Heart right ventricle (tissue), 16 donors: ENCODE data around the gene FOXK2. TPM values are rescaled to one million over a fixed set of nuclear protein-coding genes. Genes with fewer than 3 reads are reported as not detected.
"Not testable (repeated sequence)": the region's sequence is repeated elsewhere in the genome, so short reads cannot be mapped to it uniquely, and the experiment has no call there.

Experiments
- ATAC-seq, 8 donors: fragments of 200-7000 bp; cut with Tn5 transposase; one replicate each; pipeline ENCODE4 v1.9.1; 2020; ENCODE audit warnings: mild to moderate bottlenecking in 8 of 8, moderate library complexity in 8 of 8, moderate number of reproducible peaks in 1 of 8
- DNase-seq, 2 donors: peaks; one replicate each; pipeline ENCODE4 v3.0.0-alpha.2; 2020
- H3K27ac ChIP-seq, 10 donors: fragments of 200-600 bp; sonication (generic) in 2 of 10; one replicate each; pipeline versions ENCODE4 v1.5.0 to v1.8.0; 2020 to 2022; ENCODE audit warnings: mild to moderate bottlenecking in 3 of 10
- H3K27me3 ChIP-seq, 7 donors: fragments of 200-600 bp; one replicate each; pipeline ENCODE4 v1.8.0; 2021 to 2022; ENCODE audit warnings: mild to moderate bottlenecking in 2 of 7
- H3K36me3 ChIP-seq, 9 donors: fragments of 200-600 bp; sonication (generic) in 1 of 9; one replicate each; pipeline versions ENCODE4 v1.5.0 to v1.8.0; 2020 to 2022; ENCODE audit warnings: mild to moderate bottlenecking in 2 of 9
- H3K4me1 ChIP-seq, 9 donors: fragments of 200-600 bp; sonication (generic) in 1 of 9; one replicate each; pipeline versions ENCODE4 v1.5.0 to v1.8.0; 2020 to 2022; ENCODE audit warnings: mild to moderate bottlenecking in 4 of 9
- H3K4me3 ChIP-seq, 10 donors: fragments of 200-600 bp; sonication (generic) in 2 of 10; one replicate each; pipeline versions ENCODE4 v1.5.0 to v1.8.0; 2020 to 2022; ENCODE audit warnings: mild to moderate bottlenecking in 7 of 10, moderate library complexity in 2 of 10
- H3K9me3 ChIP-seq, 11 donors: fragments of 200-600 bp in 10 of 11; sonication (generic) in 2 of 11; one replicate each; pipeline versions ENCODE4 v1.5.0 to v1.8.0; 2013 to 2022; ENCODE audit warnings: mild to moderate bottlenecking in 2 of 11, control low read depth in 1 of 11, moderate library complexity in 1 of 11
- CTCF ChIP-seq, 9 donors: fragments of 200-600 bp; sonication (generic) in 2 of 9; IDR thresholded peaks; one replicate each; pipeline versions ENCODE4 v1.5.0 to v1.8.0; 2021 to 2022; ENCODE audit warnings: antibody characterized with exemption in 9 of 9, mild to moderate bottlenecking in 5 of 9, moderate library complexity in 1 of 9
- WGBS, 2 donors: extraction: QIAGEN DNeasy Blood & Tissue Kit; methylation state at CpG; one replicate each; pipeline ENCODE4 v1.1.7; 2013; ENCODE audit warnings: inconsistent platforms in 1 of 2; 5-methylcytosine and 5-hydroxymethylcytosine counted together
- intact Hi-C, 10 donors: fragments of 100-400 bp; cut with DNase I; formaldehyde crosslinking; loops; one replicate each; pipeline versions ENCODE4 v1.11.1 to v1.14.2; 2022
- polyA plus RNA-seq, 2 donors: library from polyadenylated mRNA; stranded (reverse); fragments of 200-250 nt; gene quantifications; one replicate each; pipeline ENCODE4 v1.2.3, GENCODE V29; 2013
- total RNA-seq, 10 donors: library from RNA; stranded (reverse); fragmentation: NEBNext Ultra II Directional in 3 of 10; extraction: Animal tissue kit (Norgen Biotek cat#: 25700) in 3 of 10; gene quantifications; one replicate each; pipeline versions ENCODE4 v1.2.1 to v1.2.4, GENCODE V29; 2021 to 2023
- donor health status: Arrhythmogenic right ventricular cardiomyopathy.
- donor health status: ischemic (EF 13 %, LVEDD 7.1; RV severe dilation, severe dysfunction).
- donor health status: healthy with polysubstance abuse.
- donor health status: DM: no; HTN: yes; CAD: no.
- donor health status: DM: no; HTN: no; CAD: no.
- donor health status: ischemic (EF 25% LVEDD 6.9; RV normal size, moderate dysfunction).
- donor health status: ischemic (EF 25% LVEDD 5.7; RV mildly dilated, moderate dysfunction).
- donor health status: healthy.
- donor health status: DM: yes; HTN: yes; CAD: no.
- donor health status: Ischemic cardiomyopathy.
- donor health status: ischemic (EF 35%, LVEDD 5.7; RV mildly dilated, moderate dysfunction).
- donor health status: nonischemic (EF 11% LVEDD 7.7; RV severe dilation, severe dysfunction).
- donor health status: DM: yes; HTN: yes; CAD: no.
- donor health status: PGD.
- donor health status: ischemic (EF 29% LVEDD 5.4; RV normal size, mild dysfunction).
- donor health status: nonischemic (EF 23%, LVEDD 6.1; RV moderate dilation, normal function).

Gene FOXK2
- total and polyA plus RNA-seq, 12 donors = 16.5 to 66.6 (median 30.6) TPM

DNA sequence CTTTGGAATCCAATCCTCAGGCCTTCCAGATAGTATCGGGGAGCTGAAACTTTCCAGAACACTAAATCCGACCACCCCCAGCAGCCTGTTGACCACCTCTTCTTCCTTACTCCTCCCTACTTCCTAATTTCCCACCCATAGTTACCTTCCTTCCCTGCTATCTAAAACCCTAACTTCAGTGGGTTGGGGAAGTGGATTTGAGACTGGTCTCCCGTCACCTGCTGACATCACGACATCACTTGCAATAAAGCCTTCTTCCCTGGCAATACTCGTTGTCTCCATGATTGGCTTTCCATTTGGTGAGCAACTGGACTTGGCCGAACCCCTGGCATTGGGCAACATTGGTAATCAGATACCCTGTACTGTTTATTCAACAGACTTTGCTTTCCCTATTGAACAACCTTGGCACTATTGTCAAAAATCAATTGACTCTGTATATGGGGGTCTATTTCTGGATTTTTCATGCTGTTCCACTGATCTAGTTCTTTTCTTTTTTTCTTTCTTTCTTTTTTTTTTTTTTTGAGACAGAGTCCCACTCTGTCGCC, 11.8 kb upstream of the FOXK2 start:
- no peak for ATAC-seq
- intact Hi-C loops = no loop called here
- no peak for DNase-seq
- H3K4me1 ChIP-seq = no peaks in the 10 kb centered on the region
- TF ChIP-seq CTCF (IDR thresholded peaks at IDR 0.05) = no peak
- H3K27ac ChIP-seq = no peak overlapping the region
- H3K36me3 ChIP-seq = no peaks in the 10 kb centered on the region
- 83 to 84% methylated on average over 7 of the region's 7 CpGs for WGBS, 2 donors
- no peaks in the 10 kb centered on the region for H3K27me3 ChIP-seq
- H3K9me3 ChIP-seq = no peaks in the 10 kb centered on the region
- H3K4me3 ChIP-seq = no peak overlapping the region

DNA sequence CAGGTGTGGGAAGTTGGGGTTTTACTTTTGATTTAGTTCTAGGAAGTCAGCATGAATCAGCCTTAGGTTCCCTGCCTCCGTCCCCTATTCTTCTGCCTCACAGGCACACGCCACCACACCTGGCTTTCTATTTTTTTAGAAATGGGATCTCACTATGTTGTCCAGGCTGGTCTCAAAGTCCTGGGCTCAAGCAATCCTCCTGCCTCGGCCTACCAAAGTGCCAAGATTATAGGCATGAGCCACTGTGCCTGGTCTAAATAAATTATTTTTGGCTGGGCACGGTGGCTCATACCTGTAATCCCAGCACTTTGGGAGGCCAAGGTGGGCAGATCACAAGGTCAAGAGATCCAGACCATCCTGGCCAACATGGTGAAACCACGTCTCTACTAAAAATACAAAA, 7.9 kb upstream of the FOXK2 start:
- DNase-seq, H3K4me1 ChIP-seq, H3K4me3 ChIP-seq, H3K36me3 ChIP-seq, ATAC-seq, H3K9me3 ChIP-seq, H3K27ac ChIP-seq, H3K27me3 ChIP-seq, intact Hi-C loops: not testable (repeated sequence)
- 89 to 94% methylated on average over 5 of the region's 5 CpGs for WGBS, 2 donors

DNA sequence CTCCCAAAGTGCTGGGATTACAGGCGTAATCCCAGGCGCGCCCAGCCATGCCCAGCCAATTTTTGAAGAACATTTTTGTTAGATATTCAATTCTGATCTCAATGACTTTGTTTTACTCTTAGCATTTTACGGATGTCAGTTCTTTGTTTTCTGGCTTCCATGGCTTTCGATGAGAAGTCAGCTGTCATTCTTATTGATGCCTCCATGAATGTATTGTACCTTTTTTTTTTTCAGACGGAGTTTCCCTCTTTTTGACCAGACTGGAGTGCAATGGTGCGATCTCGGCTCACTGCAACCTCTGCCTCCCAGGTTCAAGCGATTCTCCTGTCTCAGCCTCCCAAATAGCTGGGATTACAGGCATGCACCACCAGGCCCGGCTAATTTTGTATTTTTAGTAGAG, 5.7 kb upstream of the FOXK2 start:
- H3K9me3 ChIP-seq, ATAC-seq, H3K4me3 ChIP-seq, H3K27me3 ChIP-seq, H3K4me1 ChIP-seq, H3K27ac ChIP-seq, intact Hi-C loops, H3K36me3 ChIP-seq, DNase-seq: not testable (repeated sequence)
- WGBS, 2 donors = 94 to 96% methylated on average over 10 of the region's 10 CpGs

- no peak for TF ChIP-seq CTCF (IDR thresholded peaks at IDR 0.05)
- ATAC-seq (no peak), DNase-seq (no peak)
- Histone ChIP-seq H3K4me1 (peaks cover 0 to 25% (median 20%) of the 10 kb centered on the region in 9 donors), H3K27me3 (no peaks in the 10 kb centered on the region), H3K36me3 (no peaks in the 10 kb centered on the region), H3K27ac (no peak overlapping the region), H3K9me3 (no peaks in the 10 kb centered on the region), H3K4me3 (no peak overlapping the region)
- intact Hi-C loops = loop anchor here in 1 of 10 donors (5.0 kb wide), 1 partner anchor 35 kb away; no protein-coding TSS in a partner anchor
- 86 to 91% methylated on average over 10 of the region's 10 CpGs for WGBS, 2 donors
These were observed 2.2 kb upstream of the FOXK2 start for GRCh38 chr17:82517230-82517865.

GRCh38 chr17:82519971-82520903, 705 bp downstream of the FOXK2 start:
- no peak for TF ChIP-seq CTCF (IDR thresholded peaks at IDR 0.05)
- H3K4me1 ChIP-seq = peaks cover 3 to 54% (median 44%) of the 10 kb centered on the region in 9 donors
- intact Hi-C loops = loop anchor here in 1 of 10 donors (1.0 to 5.0 kb wide), 2 partner anchors 23 to 32 kb away; no protein-coding TSS in a partner anchor

More at GRCh38 chr17:82519971-82520903, 705 bp downstream of the FOXK2 start:
- ATAC-seq = peak in 2 of 8 donors; percentile 2 to 15
- peak overlapping the region; percentile 61 to 96 (median 86) for H3K4me3 ChIP-seq
- WGBS, 2 donors = 0 to 1% methylated on average over 61 to 94 of the region's 94 CpGs
- peak overlapping the region; percentile 79 to 92 (median 86) for H3K27ac ChIP-seq
- no peaks in the 10 kb centered on the region for H3K9me3 ChIP-seq
- no peaks in the 10 kb centered on the region for H3K27me3 ChIP-seq
- peak; percentile 20 to 35 for DNase-seq
- H3K36me3 ChIP-seq = no peaks in the 10 kb centered on the region
